Urinary bladder (tissue), 4 donors: ENCODE data around the gene ZNF799. TPM values are rescaled to one million over a fixed set of nuclear protein-coding genes. Genes with fewer than 3 reads are reported as not detected.
"Not testable (repeated sequence)": the region's sequence is repeated elsewhere in the genome, so short reads cannot be mapped to it uniquely, and the experiment has no call there.

Experiments used
- DNase-seq: peaks from one replicate; pipeline ENCODE4 v3.0.0-alpha.2; 2015; ENCODE audit errors: extremely low spot score
- H3K27ac ChIP-seq: one replicate; pipeline ENCODE4 v1.5.1; 2013; ENCODE audit warnings: low read depth, mild to moderate bottlenecking, moderate library complexity
- H3K36me3 ChIP-seq: one replicate; pipeline ENCODE4 v1.6.1; 2013; ENCODE audit warnings: mild to moderate bottlenecking, moderate library complexity; ENCODE audit not compliant: insufficient read depth
- H3K4me1 ChIP-seq: one replicate; pipeline ENCODE4 v1.6.1; 2013; ENCODE audit warnings: mild to moderate bottlenecking, moderate library complexity; ENCODE audit not compliant: insufficient read depth
- H3K4me3 ChIP-seq: one replicate; pipeline ENCODE4 v1.5.1; 2013; ENCODE audit warnings: low read depth, low read length
- WGBS: extraction: QIAGEN DNeasy Blood & Tissue Kit; methylation state at CpG from one replicate; pipeline ENCODE4 v1.1.7; 2013; 5-methylcytosine and 5-hydroxymethylcytosine counted together
- polyA plus RNA-seq: library from polyadenylated mRNA; stranded (reverse); fragments of 200-250 nt; gene quantifications from one replicate; pipeline ENCODE4 v1.2.3, GENCODE V29; 2013
- total RNA-seq: library from RNA; depleted of rRNA; stranded (reverse); fragments of >200 nt; gene quantifications from one replicate; pipeline ENCODE4 v1.2.3, GENCODE V29; 2014
- donor health status: healthy with polysubstance abuse.
- donor health status: healthy.

ZNF799 gene
- 12.3 TPM for total RNA-seq
- polyA plus RNA-seq = 4.4 TPM

- Histone ChIP-seq H3K4me3 (peak within 1 kb of the TSS; percentile 51), H3K27ac (peak within 1 kb of the TSS; percentile 69), H3K36me3 (no peaks in the 10 kb centered on the region), H3K4me1 (no peaks in the 10 kb centered on the region)
- DNase-seq = peak; percentile 86
- WGBS = under 1% methylated on average over 71 of the region's 71 CpGs
These were observed at the start of gene ZNF799 for GRCh38 chr19:12400633-12401502. ZNF799 (minus strand) TSS chr19:12401271; CDS start chr19:12401070, 201 bp downstream.

DNA sequence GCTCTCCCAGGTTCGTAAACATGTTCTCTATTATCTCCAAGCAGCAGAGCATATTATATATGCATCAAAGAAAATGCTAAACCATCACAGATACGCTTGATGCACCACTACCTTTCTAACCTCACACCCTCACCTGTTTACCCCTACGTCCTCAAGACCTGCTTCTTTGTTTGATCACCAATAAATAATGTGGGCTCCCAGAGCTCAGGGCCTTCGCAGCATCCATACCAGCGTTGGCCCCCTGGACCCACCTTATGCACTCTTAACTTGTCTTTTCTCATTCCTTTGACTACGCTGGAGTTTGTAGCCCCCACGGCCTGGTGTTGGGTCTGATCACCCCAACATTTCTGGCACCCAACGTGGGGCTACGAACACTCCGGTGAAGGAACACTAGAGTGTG is 49.8 kb upstream of the ZNF799 start:
- Histone ChIP-seq H3K4me3 (no peak overlapping the region), H3K27ac (no peak overlapping the region), H3K36me3 (no peaks in the 10 kb centered on the region), H3K4me1 (no peaks in the 10 kb centered on the region)
- 95% methylated on average over 10 of the region's 10 CpGs for WGBS
- no peak for DNase-seq

DNA sequence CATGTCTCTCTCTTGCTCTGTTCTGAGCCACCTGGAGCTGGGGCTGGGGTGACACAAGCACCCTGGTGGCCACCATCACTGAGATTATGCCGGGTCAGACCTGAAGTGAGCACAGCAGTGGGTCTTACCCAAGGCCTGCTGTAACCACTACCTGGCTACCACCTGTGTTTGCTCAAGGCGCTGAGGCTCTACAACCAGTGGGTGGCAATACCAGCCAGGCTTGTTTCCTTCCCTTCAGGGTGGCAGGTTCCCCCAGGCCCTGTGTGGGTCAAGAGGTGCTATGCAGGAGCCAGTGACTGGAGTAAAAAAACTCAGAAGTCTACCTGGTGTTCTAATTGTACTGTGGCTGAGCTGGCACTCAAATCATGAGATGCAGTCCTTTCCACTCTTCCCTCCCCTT is 47.7 kb upstream of the ZNF799 start:
- no peak overlapping the region for H3K27ac ChIP-seq
- H3K4me3 ChIP-seq = no peak overlapping the region
- no peaks in the 10 kb centered on the region for H3K4me1 ChIP-seq
- no peaks in the 10 kb centered on the region for H3K36me3 ChIP-seq
- WGBS = 97% methylated on average over 2 of the region's 2 CpGs
- DNase-seq = no peak

- under 1% methylated on average over 59 of the region's 59 CpGs for WGBS
- H3K4me1 ChIP-seq = no peaks in the 10 kb centered on the region
- H3K4me3 ChIP-seq = peak within 1 kb of the TSS; percentile 66
- DNase-seq = peak; percentile 97
- H3K36me3 ChIP-seq = no peaks in the 10 kb centered on the region
- H3K27ac ChIP-seq = peak within 1 kb of the TSS; percentile 73
These were observed 39.7 kb upstream of the ZNF799 start, which contains the start of gene ZNF443 for GRCh38 chr19:12440541-12441316. ZNF443 (minus strand) TSS chr19:12441021; CDS start chr19:12440914, 107 bp downstream.

DNA sequence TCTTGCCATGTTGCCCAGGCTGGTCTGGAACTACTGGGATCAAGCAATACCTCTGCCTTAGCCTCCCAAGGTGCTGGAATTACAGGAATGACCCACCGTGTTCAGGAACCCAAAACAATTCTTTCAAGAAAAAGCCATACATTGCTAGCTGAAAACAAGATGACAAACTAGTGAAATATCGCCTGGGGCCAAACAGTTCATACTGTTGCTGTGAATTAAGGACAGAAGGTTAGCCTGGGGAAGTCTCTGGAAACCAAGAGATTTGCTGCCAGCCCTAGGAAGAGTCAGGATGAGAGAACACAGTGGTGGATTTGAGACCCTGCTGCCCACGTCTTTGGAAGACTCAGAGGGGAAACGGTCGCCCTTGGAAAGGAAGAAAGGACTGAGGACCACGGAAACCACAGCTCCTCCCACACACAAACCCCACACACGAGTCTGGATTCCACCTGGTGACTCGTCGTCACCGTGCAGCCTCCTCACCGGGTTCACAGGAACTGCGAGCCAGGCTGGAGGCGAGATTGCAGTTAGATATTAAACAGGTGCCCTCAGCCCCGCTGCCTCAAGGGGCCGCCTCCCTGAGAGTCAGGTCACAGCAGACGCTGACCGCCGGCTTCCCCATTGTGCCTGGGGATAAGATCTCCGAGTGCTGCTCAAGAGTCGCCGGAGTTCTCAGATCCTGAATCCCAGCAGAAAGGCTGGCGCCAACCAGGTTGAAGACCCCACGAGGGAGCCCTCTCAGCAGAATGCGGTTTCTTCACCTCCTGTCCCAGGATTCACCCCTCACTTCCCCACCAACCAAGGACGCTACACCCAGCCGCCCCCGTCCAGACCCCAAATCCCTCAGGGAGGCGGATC is 38.8 kb upstream of the ZNF799 start:
- not testable (repeated sequence) for DNase-seq, H3K4me1 ChIP-seq, H3K36me3 ChIP-seq
- peak overlapping the region; percentile 73 for H3K27ac ChIP-seq
- WGBS = under 1% methylated on average over 28 of the region's 28 CpGs
- H3K4me3 ChIP-seq = peak overlapping the region; percentile 66

GRCh38 chr19:12430726-12431299 is 29.7 kb upstream of the ZNF799 start:
- H3K36me3 ChIP-seq, H3K4me1 ChIP-seq, H3K4me3 ChIP-seq, DNase-seq, H3K27ac ChIP-seq: not testable (repeated sequence)
- 96% methylated on average over 6 of the region's 6 CpGs for WGBS

DNA sequence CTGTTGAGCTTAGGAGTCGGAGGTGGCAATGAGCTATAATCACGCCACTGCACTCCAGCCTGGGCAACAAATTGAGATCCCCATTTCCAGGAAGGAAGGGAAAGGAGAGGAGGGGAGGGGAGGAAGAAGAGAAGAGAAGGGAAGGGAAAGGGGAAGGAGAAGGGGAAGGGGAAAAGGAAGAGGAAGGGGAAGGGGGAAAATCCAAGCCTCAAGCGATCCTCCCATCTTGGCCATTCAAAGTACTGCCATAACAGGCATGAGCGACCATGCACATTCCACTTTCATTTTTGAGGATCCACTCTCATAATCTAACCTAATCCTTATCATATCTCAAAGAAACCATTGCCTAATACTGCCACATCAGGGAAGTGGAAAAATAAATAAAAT is 24.8 kb upstream of the ZNF799 start:
- Histone ChIP-seq H3K4me1 (no peaks in the 10 kb centered on the region), H3K4me3 (no peak overlapping the region), H3K27ac (no peak overlapping the region), H3K36me3 (no peaks in the 10 kb centered on the region)
- no peak for DNase-seq
- WGBS = 96% methylated on average over 4 of the region's 4 CpGs

- no peaks in the 10 kb centered on the region for H3K4me1 ChIP-seq
- no peak for DNase-seq
- no peaks in the 10 kb centered on the region for H3K36me3 ChIP-seq
- no peak overlapping the region for H3K4me3 ChIP-seq
- WGBS = 98% methylated on average over 2 of the region's 2 CpGs
- H3K27ac ChIP-seq = no peak overlapping the region
These were observed 24.3 kb upstream of the ZNF799 start for GRCh38 chr19:12425236-12425887.

DNA sequence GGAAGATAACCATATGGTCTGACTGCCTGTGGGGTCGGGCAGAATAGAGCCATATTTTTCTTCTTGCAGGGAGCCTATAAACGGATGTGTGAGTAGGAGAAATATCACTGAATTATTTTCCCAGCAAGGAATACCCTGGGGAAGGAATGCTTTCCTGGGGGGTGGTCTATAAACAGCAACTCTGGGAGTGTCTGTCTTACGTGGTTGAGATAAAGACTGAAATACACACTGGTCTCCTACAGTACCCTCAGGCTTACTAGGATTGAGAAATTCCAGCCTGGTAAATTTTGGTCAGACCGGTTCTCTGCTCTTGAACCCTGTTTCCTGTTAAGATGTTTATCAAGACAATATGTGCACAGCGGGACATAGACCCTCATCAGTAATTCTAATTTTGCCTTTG is 16.2 kb upstream of the ZNF799 start:
- 92% methylated on average over 5 of the region's 5 CpGs for WGBS
- not testable (repeated sequence) for H3K36me3 ChIP-seq, H3K4me1 ChIP-seq, DNase-seq, H3K4me3 ChIP-seq, H3K27ac ChIP-seq

- no peak overlapping the region for H3K4me3 ChIP-seq
- WGBS = 95% methylated on average over 2 of the region's 2 CpGs
- no peak overlapping the region for H3K27ac ChIP-seq
- H3K36me3 ChIP-seq = no peaks in the 10 kb centered on the region
- no peaks in the 10 kb centered on the region for H3K4me1 ChIP-seq
- DNase-seq = no peak
These were observed 10.8 kb upstream of the ZNF799 start for GRCh38 chr19:12411893-12412292.

GRCh38 chr19:12399901-12400632 is 1.0 kb downstream of the ZNF799 start:
- H3K36me3 ChIP-seq, H3K4me1 ChIP-seq, DNase-seq: not testable (repeated sequence)
- peak overlapping the region; percentile 51 for H3K4me3 ChIP-seq
- WGBS = 3% methylated on average over 23 of the region's 23 CpGs
- peak overlapping the region; percentile 69 for H3K27ac ChIP-seq

DNA sequence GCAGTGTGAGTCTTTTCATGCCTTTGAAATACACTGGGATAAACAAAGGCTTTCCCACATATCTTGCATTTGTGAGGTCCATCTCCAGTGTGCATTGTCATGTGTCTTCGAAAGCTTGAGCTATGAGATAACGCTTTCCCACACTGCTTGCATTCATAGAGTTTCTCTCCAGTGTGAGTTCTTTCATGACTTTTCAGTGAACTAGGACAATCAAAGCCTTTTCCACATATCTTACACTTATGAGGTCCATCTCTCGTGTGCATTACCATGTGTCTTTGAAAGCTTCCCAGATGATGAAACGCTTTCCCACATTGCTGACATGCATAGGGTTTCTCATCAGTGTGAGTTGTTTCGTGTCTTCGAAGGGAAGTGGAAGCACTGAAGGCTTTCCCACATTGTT is 9.9 kb downstream of the ZNF799 start:
- not testable (repeated sequence) for H3K4me3 ChIP-seq, H3K27ac ChIP-seq, H3K4me1 ChIP-seq, H3K36me3 ChIP-seq, DNase-seq
- 96% methylated on average over 6 of the region's 6 CpGs for WGBS
